ENCODE measurements around the gene CNOT8.
"Not testable (repeated sequence)": the region's sequence is repeated elsewhere in the genome, so short reads cannot be mapped to it uniquely, and the experiment has no call there.

CNOT8 gene

GRCh38 chr5:154858297-154858971 is at the start of gene CNOT8:
TSS of gene CNOT8 (plus strand) at chr5:154858627. CDS start at chr5:154863279, 4,652 bp downstream.
- DNase-seq: peak; percentile 99

GRCh38 chr5:154811239-154811638 is 47.2 kb upstream of the CNOT8 start:
- no peak for DNase-seq

- DNase-seq: peak; percentile 69 to 72
Measured at GRCh38 chr5:154811653-154812465, 46.6 kb upstream of the CNOT8 start.

DNA sequence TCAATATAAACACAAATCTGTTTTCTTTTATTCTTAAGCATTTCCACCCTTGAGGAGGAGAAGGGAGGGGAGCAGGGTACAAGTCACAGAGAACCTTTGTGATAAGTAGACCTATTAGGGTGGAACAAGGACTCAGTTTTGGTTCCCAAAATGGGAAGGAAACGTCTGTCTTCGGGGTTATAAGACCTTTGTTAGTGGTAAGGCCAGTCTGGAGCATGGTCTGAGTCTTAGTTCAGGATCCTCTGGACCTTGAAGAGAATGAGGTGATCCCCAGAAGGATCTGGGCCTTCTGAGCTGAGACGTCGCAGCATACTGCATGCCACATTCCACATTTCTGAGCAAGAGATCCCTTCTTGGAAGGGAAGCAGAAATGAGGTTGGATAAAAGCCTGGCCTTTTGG is 45.3 kb upstream of the CNOT8 start:
- no peak for DNase-seq

DNA sequence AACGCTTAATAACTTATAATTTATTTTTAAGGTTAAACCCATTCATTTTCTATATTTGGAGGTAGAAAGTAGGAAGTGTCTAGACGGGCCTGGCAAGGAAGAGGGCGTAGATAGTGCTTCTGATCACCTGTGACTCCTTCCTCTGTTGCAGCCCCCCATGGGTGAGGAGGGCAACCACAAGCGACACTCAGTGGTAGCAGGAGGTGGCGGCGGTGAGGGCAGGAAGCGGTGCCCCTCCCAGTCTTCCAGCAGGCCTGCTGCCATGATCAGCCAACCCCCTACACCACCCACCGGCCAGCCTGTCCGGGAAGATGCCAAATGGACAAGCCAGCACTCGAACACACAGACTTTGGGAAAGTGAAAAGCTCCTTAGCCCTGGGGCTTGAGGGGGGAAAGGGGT is 44.7 kb upstream of the CNOT8 start:
- peak in 1 of 2 experiments; percentile 31 for DNase-seq

GRCh38 chr5:154815025-154815424 is 43.4 kb upstream of the CNOT8 start:
- no peak for DNase-seq

GRCh38 chr5:154815684-154816247 is 42.7 kb upstream of the CNOT8 start:
- no peak for DNase-seq

DNA sequence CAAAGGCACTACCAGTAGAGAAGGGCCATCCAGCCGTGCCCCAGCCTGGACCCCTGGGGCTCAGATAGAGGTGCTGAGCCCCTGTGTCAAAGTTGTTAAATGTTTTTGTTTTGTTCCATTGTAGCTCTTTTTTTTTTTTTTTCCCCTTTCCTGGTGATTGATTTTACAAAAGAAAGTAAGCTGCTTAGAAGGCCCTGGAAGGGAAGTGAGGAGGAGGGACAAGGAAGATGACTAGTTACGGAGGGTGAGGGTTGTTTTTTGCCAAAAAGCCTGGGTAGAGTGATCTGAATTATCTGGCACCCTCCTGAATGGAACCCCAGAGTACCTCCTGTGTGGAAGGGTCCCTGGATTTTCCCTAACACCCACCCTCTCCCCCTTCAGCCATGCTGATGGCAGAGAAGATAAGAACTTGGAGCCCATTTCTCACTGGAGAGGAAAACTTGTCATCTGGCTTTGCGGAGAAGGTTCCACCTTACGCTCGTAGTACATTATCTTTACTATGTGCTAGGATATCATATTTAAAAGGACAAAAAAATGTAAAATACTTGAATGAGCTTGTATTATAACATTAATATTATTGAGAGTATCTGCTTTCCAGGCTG is 41.4 kb upstream of the CNOT8 start:
- DNase-seq: no peak

- DNase-seq: no peak
Measured at GRCh38 chr5:154817815-154818214, 40.6 kb upstream of the CNOT8 start.

- DNase-seq: no peak
Measured at GRCh38 chr5:154818471-154819116, 39.8 kb upstream of the CNOT8 start.

DNA sequence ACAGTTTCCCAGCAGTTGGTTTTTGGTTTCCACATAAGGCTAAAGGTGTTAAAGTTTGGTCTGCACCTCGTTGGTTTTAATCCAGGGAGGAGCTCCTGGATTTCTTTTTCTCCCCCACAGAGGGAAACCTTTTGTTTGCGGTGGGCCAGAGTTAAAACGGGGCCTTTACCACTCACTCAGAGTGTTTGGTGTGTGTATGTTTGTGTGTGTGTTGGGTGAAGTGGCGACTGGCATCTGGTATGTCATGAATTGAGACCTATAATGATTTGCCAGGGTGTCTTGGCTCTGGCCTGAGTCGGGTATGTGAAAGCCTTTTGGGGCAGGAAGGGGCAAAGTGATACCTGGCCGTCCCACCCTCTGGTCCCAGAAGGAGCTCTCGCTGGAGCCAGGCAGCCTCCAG is 38.9 kb upstream of the CNOT8 start:
- no peak for DNase-seq

- no peak for DNase-seq
Measured at GRCh38 chr5:154820383-154820782, 38.0 kb upstream of the CNOT8 start.

- DNase-seq: not testable (repeated sequence)
Measured at GRCh38 chr5:154822896-154823295, 35.5 kb upstream of the CNOT8 start.

DNA sequence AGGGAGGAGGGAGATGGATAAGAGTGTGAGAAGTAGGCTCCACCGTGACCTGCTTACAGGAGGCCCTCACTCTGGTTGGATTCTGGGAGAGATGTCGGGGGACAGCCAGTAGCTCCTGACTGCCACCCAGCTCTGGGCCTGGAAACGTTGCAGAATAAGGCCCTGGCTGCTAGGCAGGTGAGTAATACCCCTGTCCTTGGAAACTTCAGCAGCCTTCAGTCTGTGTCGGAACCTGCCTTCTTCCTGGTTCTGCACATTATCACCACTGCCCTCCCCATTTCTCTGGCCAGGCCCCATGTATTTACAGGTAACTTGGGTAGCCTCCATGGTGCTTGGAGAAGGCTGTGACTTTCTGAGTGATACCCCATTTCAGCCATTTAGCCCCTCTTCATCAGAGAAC is 34.8 kb upstream of the CNOT8 start:
- DNase-seq: no peak

DNA sequence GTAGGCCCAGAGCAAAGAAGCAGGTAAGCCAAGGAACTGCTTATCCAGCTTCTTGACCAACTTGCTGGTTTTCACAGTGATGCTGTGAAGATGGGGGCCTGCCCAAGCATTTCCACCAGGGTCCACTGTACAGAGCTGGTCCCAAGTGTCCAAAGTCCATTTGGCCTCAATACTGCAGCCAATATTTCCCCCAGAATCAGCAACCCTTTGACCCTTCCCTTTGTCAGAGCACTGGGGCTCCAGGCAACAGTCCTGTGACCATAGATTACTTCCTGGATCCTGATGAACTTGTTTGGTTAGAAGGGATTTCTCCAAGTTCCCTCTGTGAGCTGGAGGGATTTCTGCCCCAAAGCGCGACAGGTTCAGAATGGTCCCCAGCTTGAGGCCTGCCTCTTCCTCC is 34.4 kb upstream of the CNOT8 start:
- DNase-seq: no peak

DNA sequence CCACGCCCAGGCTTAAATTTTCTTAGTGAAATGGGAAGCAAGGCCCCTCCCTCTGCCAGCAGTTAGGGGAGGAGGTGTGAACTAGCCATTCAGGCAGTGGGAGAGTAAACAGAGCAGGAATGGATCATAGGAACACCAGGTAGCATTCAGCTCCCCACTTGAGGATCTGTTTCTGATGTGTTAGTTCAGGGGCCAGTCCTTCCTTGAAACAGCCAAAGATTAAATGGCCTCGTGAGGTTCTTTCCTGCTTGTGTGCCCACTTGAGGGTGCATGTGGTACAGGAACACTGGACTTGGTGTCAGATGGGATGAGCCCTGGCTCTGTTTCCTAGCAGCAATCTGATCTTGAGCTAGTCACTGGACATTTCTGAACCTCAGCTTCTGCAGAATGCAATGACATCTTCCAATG is 29.2 kb upstream of the CNOT8 start:
- no peak for DNase-seq

- DNase-seq: peak; percentile 49 to 57
Measured at GRCh38 chr5:154829589-154830218, 28.7 kb upstream of the CNOT8 start.

- no peak for DNase-seq
Measured at GRCh38 chr5:154830219-154830595, 28.2 kb upstream of the CNOT8 start.

- DNase-seq: no peak
Measured at GRCh38 chr5:154830596-154830995, 27.8 kb upstream of the CNOT8 start.

GRCh38 chr5:154831451-154831850 is 27.0 kb upstream of the CNOT8 start:
- DNase-seq: no peak

DNA sequence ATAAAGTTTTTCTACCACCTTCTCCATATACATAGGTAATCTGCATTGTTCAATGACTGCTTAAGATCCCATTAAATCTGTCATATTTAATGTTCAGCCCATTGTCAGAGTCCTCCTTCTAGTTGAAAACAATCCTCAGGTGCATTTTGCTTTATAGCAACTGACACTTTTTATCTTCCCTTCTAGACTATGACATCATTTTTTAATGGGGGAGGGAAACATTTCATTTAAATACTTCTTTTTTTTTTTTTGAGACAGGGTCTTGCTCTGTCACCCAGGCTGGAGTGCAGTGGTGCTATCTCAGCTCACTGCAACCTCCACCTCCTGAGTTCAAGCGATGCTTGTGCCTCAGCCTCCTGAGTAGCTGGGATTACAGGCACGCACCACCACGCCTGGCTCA is 25.6 kb upstream of the CNOT8 start:
- DNase-seq: not testable (repeated sequence)

- no peak for DNase-seq
Measured at GRCh38 chr5:154834053-154834452, 24.4 kb upstream of the CNOT8 start.

- not testable (repeated sequence) for DNase-seq
Measured at GRCh38 chr5:154835701-154836052, 22.8 kb upstream of the CNOT8 start.

Data from activated T-cell treated with anti-CD3 and anti-CD28 coated beads, Interleukin-2, amount 50 U/mL, for 48 hours (primary cell).